Activated CD4-positive, alpha-beta T cell treated with anti-CD3 and anti-CD28 coated beads, Interleukin-2, Interleukin-6, amounts not matched to agents 100 ng/mL and 50 ng/mL, durations not matched to agents 16 hours and 8 hours (primary cell): ENCODE measurements around the gene RALGPS1.

ENCODE experiments used
- DNase-seq: peaks from one replicate; pipeline ENCODE4 v3.0.0-alpha.2; 2020

The RALGPS1 gene

GRCh38 chr9:127232833-127233549 lies 318.4 kb downstream of the RALGPS1 start:
- no peak for DNase-seq

- DNase-seq = no peak
Observed at GRCh38 chr9:127233550-127233949, 319.0 kb downstream of the RALGPS1 start.

GRCh38 chr9:127233989-127234388 lies 319.4 kb downstream of the RALGPS1 start:
- DNase-seq = no peak

- no peak for DNase-seq
Observed at GRCh38 chr9:127237801-127238200, 323.2 kb downstream of the RALGPS1 start.

- DNase-seq = no peak
Observed at GRCh38 chr9:127241354-127241753, 326.8 kb downstream of the RALGPS1 start.

- peak; percentile 97 for DNase-seq
Observed at GRCh38 chr9:127244609-127245601, 330.3 kb downstream of the RALGPS1 start.

- no peak for DNase-seq
Observed at GRCh38 chr9:127245637-127246164, 331.1 kb downstream of the RALGPS1 start.

GRCh38 chr9:127248241-127248640 lies 333.7 kb downstream of the RALGPS1 start:
- DNase-seq = no peak

GRCh38 chr9:127249877-127250276 lies 335.3 kb downstream of the RALGPS1 start:
- no peak for DNase-seq

- no peak for DNase-seq
Observed at GRCh38 chr9:127250896-127251391, 336.4 kb downstream of the RALGPS1 start.

- DNase-seq = no peak
Observed at GRCh38 chr9:127252410-127253318, 338.1 kb downstream of the RALGPS1 start.

GRCh38 chr9:127253446-127253845 lies 338.9 kb downstream of the RALGPS1 start:
- DNase-seq = no peak

GRCh38 chr9:127255692-127256091 lies 341.1 kb downstream of the RALGPS1 start:
- no peak for DNase-seq

- no peak for DNase-seq
Observed at GRCh38 chr9:127256324-127256723, 341.7 kb downstream of the RALGPS1 start.

- no peak for DNase-seq
Observed at GRCh38 chr9:127258606-127259471, 344.3 kb downstream of the RALGPS1 start.

- no peak for DNase-seq
Observed at GRCh38 chr9:127262602-127263001, 348.0 kb downstream of the RALGPS1 start.

GRCh38 chr9:127263237-127263636 lies 348.7 kb downstream of the RALGPS1 start:
- DNase-seq = no peak

- DNase-seq = no peak
Observed at GRCh38 chr9:127263664-127264063, 349.1 kb downstream of the RALGPS1 start.

GRCh38 chr9:127264462-127265219 lies 350.1 kb downstream of the RALGPS1 start, which contains the start of gene GARNL3:
Gene GARNL3 (plus strand): TSS chr9:127264774. CDS start chr9:127264878, 104 bp downstream.
- DNase-seq = no peak

GRCh38 chr9:127267793-127268525 lies 353.4 kb downstream of the RALGPS1 start:
- no peak for DNase-seq
